HepG2 (cell line): ENCODE measurements around the gene PNLDC1. TPM values are rescaled to one million over a fixed set of nuclear protein-coding genes. Genes with fewer than 3 reads are reported as not detected.

ENCODE experiments used
- CENPX ChIP-seq: sonication (generic); formaldehyde crosslinking; IDR thresholded peaks from 2 replicates; pipeline ENCODE4 v1.9.0; 2021; ENCODE audit warnings: mild to moderate bottlenecking, missing genetic modification reagents, moderate library complexity
- DR1 ChIP-seq: sonication (generic); formaldehyde crosslinking; IDR thresholded peaks from 2 replicates; pipeline ENCODE4 v1.8.0; 2021; ENCODE audit warnings: mild to moderate bottlenecking, missing genetic modification reagents, inconsistent platforms
- FOXK1 ChIP-seq: sonication (generic); formaldehyde crosslinking; IDR thresholded peaks from 2 replicates; pipeline ENCODE4 v1.4.0; 2020; ENCODE audit warnings: low read depth, missing genetic modification reagents, borderline replicate concordance
- KAT8 ChIP-seq: IDR thresholded peaks from 2 replicates; pipeline ENCODE4 v1.6.1; 2016; ENCODE audit warnings: missing genetic modification reagents, missing compliant biosample characterization
- MTA3 ChIP-seq: sonication (generic); formaldehyde crosslinking; IDR thresholded peaks from 2 replicates; pipeline ENCODE4 v1.4.0; 2020; ENCODE audit warnings: missing genetic modification reagents
- NCOR1 ChIP-seq: fragments of 200-600 bp; sonication (generic); IDR thresholded peaks from 2 replicates; pipeline ENCODE4 v1.7.0; 2017; ENCODE audit warnings: antibody characterized with exemption, low read length, borderline replicate concordance
- PLSCR1 ChIP-seq: sonication (generic); formaldehyde crosslinking; IDR thresholded peaks from 2 replicates; pipeline ENCODE4 v1.5.0; 2020; ENCODE audit warnings: missing genetic modification reagents, mild to moderate bottlenecking, borderline replicate concordance
- PTBP1 ChIP-seq: fragments of 200-400 bp; formaldehyde crosslinking; IDR thresholded peaks from 2 replicates; pipeline ENCODE4 v1.6.1; 2018; ENCODE audit warnings: low read length, low read depth; ENCODE audit not compliant: poor library complexity, severe bottlenecking
- RBM22 ChIP-seq: fragments of 200-400 bp; formaldehyde crosslinking; optimal IDR thresholded peaks from 2 replicates; pipeline ENCODE3; 2017; ENCODE audit warnings: mild to moderate bottlenecking, low read length, moderate library complexity
- SAP130 ChIP-seq: IDR thresholded peaks from 2 replicates; pipeline ENCODE4 v1.6.1; 2016; ENCODE audit warnings: low read depth
- ZBTB2 ChIP-seq: sonication (generic); formaldehyde crosslinking; IDR thresholded peaks from 2 replicates; pipeline ENCODE4 v1.8.0; 2022; ENCODE audit warnings: low read depth, missing genetic modification reagents
- ZNF460 ChIP-seq: sonication (generic); formaldehyde crosslinking; IDR thresholded peaks from 2 replicates; pipeline ENCODE4 v1.5.1; 2020; ENCODE audit warnings: missing genetic modification reagents, mild to moderate bottlenecking, borderline replicate concordance
- ZNF598 ChIP-seq: sonication (generic); formaldehyde crosslinking; IDR thresholded peaks from 2 replicates; pipeline ENCODE4 v1.5.1; 2020; ENCODE audit warnings: mild to moderate bottlenecking, missing genetic modification reagents, borderline replicate concordance
- ZNF607 ChIP-seq: sonication (generic); formaldehyde crosslinking; IDR thresholded peaks from 2 replicates; pipeline ENCODE4 v1.5.1; 2020; ENCODE audit warnings: missing genetic modification reagents, mild to moderate bottlenecking, borderline replicate concordance
- ZNF784 ChIP-seq: sonication (generic); formaldehyde crosslinking; IDR thresholded peaks from 2 replicates; pipeline ENCODE4 v1.5.1; 2020; ENCODE audit warnings: missing genetic modification reagents, mild to moderate bottlenecking, borderline replicate concordance
- ZNF788 ChIP-seq: sonication (generic); formaldehyde crosslinking; IDR thresholded peaks from 2 replicates; pipeline ENCODE4 v1.5.0; 2020; ENCODE audit warnings: mild to moderate bottlenecking, missing genetic modification reagents, borderline replicate concordance
- polyA plus RNA-seq, 8 experiments: library from polyadenylated mRNA; depleted of rRNA in 3 of 8; stranded (reverse) in 7 of 8; unstranded in 1 of 8; fragments of >200 nt; fragmentation: Illumina TruSeq in 4 of 8; extraction: Trizol in 4 of 8; gene quantifications; 2 replicates each; pipeline versions ENCODE4 v1.2.1 to v1.2.3, GENCODE V29; 2011 to 2016; ENCODE audit warnings: low read depth in 4 of 8, missing spikeins in 1 of 8, mixed read lengths in 1 of 8; ENCODE audit not compliant: insufficient read depth in 1 of 8
- total RNA-seq, 5 experiments: library from RNA; depleted of rRNA; stranded (reverse); fragments of >200 nt; fragmentation: Illumina TruSeq; extraction: Trizol; gene quantifications; 2 replicates each; pipeline ENCODE4 v1.2.3, GENCODE V29; 2016; ENCODE audit warnings: low read depth in 1 of 5
- TF ChIP-seq, protein P1 (sequence below): IDR thresholded peaks from 2 replicates; pipeline ENCODE4 v1.6.1; 2016; ENCODE audit warnings: missing compliant biosample characterization, missing genetic modification reagents, borderline replicate concordance
- TF ChIP-seq, protein P2 (sequence below): sonication (generic); formaldehyde crosslinking; IDR thresholded peaks from 2 replicates; pipeline ENCODE4 v1.5.1; 2020; ENCODE audit warnings: missing genetic modification reagents, mild to moderate bottlenecking, borderline replicate concordance
- TF ChIP-seq, protein P3 (sequence below): sonication (generic); formaldehyde crosslinking; IDR thresholded peaks from 2 replicates; pipeline ENCODE4 v1.5.1; 2020; ENCODE audit warnings: missing genetic modification reagents, mild to moderate bottlenecking, borderline replicate concordance

PNLDC1 gene
- total and polyA plus RNA-seq, 2 of the 13 experiments (the other 11 are each of a cell fraction or from before 2014, with no cell fraction given): not detected

DNA sequence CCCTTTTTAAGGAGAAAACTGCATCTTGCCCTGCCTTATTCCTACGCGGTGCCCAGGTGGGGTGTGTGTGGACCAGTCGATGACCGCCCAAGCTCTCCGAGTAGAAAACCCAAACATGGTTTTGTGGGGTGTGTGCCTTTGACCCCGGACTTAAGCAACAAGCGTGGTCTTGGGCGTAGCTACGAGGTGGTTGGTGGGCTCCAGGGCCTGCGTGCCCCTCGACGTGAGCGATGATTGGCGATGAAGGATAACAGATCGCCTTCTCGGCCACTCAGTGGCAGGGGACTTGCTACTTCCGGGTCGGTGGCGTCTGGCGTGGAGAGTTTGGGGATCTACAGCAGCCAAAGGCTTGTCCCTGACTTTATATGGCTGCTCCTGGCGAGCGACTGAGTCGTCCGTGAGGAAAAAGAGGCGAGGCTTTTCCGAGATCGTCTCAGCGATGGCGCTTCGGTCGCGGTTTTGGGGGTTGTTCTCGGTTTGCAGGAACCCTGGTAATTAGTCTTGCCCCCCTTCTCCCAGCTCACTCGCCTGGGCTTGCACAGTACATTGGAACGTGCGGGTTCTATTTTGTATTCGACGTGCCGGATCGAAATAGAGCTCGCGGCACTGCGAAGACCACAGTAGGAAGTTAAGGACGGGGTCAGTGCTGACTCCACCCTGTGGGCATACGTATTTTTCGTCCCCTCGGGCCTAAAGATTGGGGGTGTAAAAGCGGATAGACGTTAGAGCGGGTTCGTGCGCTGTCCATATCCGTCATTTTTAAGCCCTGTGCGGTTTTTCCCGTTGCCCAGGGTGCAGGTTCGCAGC is 9.7 kb upstream of the PNLDC1 start, which contains the start of gene MRPL18 (continued):
- 0 out of 2 replicates have a peak, but pooled peaks have one; percentile 16 for TF ChIP-seq NCOR1
- TF ChIP-seq DR1: no peak
- TF ChIP-seq, protein P1, sequence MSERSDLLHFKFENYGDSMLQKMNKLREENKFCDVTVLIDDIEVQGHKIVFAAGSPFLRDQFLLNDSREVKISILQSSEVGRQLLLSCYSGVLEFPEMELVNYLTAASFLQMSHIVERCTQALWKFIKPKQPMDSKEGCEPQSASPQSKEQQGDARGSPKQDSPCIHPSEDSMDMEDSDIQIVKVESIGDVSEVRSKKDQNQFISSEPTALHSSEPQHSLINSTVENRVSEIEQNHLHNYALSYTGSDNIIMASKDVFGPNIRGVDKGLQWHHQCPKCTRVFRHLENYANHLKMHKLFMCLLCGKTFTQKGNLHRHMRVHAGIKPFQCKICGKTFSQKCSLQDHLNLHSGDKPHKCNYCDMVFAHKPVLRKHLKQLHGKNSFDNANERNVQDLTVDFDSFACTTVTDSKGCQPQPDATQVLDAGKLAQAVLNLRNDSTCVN (CRISPR knock-in tag): no peak
- peak; percentile 69; the same call in 1 of the 2 replicates for TF ChIP-seq ZNF788 (CRISPR knock-in tag)
- peak; percentile 92 for TF ChIP-seq SAP130
- no peak for TF ChIP-seq RBM22
- no peak for TF ChIP-seq CENPX (CRISPR knock-in tag)
- no peak for TF ChIP-seq ZNF607
- no peak for TF ChIP-seq MTA3
- TF ChIP-seq, protein P2, sequence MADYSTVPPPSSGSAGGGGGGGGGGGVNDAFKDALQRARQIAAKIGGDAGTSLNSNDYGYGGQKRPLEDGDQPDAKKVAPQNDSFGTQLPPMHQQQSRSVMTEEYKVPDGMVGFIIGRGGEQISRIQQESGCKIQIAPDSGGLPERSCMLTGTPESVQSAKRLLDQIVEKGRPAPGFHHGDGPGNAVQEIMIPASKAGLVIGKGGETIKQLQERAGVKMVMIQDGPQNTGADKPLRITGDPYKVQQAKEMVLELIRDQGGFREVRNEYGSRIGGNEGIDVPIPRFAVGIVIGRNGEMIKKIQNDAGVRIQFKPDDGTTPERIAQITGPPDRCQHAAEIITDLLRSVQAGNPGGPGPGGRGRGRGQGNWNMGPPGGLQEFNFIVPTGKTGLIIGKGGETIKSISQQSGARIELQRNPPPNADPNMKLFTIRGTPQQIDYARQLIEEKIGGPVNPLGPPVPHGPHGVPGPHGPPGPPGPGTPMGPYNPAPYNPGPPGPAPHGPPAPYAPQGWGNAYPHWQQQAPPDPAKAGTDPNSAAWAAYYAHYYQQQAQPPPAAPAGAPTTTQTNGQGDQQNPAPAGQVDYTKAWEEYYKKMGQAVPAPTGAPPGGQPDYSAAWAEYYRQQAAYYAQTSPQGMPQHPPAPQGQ (CRISPR knock-in tag): no peak
- no peak for TF ChIP-seq PTBP1
- TF ChIP-seq ZNF598: no peak; the same call in 1 of the 2 replicates
- TF ChIP-seq FOXK1: peak; percentile 66; the same call in 1 of the 2 replicates
- no peak for TF ChIP-seq ZBTB2
- TF ChIP-seq PLSCR1 (CRISPR knock-in tag): no peak
- TF ChIP-seq KAT8: peak; percentile 71
- TF ChIP-seq ZNF784 (CRISPR knock-in tag): no peak
- TF ChIP-seq, protein P3, sequence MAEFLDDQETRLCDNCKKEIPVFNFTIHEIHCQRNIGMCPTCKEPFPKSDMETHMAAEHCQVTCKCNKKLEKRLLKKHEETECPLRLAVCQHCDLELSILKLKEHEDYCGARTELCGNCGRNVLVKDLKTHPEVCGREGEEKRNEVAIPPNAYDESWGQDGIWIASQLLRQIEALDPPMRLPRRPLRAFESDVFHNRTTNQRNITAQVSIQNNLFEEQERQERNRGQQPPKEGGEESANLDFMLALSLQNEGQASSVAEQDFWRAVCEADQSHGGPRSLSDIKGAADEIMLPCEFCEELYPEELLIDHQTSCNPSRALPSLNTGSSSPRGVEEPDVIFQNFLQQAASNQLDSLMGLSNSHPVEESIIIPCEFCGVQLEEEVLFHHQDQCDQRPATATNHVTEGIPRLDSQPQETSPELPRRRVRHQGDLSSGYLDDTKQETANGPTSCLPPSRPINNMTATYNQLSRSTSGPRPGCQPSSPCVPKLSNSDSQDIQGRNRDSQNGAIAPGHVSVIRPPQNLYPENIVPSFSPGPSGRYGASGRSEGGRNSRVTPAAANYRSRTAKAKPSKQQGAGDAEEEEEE (CRISPR knock-in tag): no peak
- no peak for TF ChIP-seq ZNF460 (CRISPR knock-in tag)
